GM15510 (cell line): ENCODE data around the gene PLEKHH3.

Experiments used
- POLR2A ChIP-seq: IDR thresholded peaks from 3 replicates; pipeline ENCODE4 v1.6.1; 2011; ENCODE audit warnings: borderline replicate concordance; ENCODE audit not compliant: insufficient read length; ENCODE audit errors: extremely low read depth

Gene PLEKHH3

GRCh38 chr17:42677921-42678781 is 1.4 kb upstream of the PLEKHH3 start:
- peak; percentile 63 for TF ChIP-seq POLR2A

- TF ChIP-seq POLR2A = no peak
These were observed 441 bp upstream of the PLEKHH3 start for GRCh38 chr17:42677012-42677857.

GRCh38 chr17:42675965-42676423 is 800 bp downstream of the PLEKHH3 start:
- TF ChIP-seq POLR2A = no peak

- no peak for TF ChIP-seq POLR2A
These were observed 1.3 kb downstream of the PLEKHH3 start for GRCh38 chr17:42675348-42675964.

GRCh38 chr17:42674755-42675347 is 1.9 kb downstream of the PLEKHH3 start:
- TF ChIP-seq POLR2A = no peak

GRCh38 chr17:42673885-42674754 is 2.7 kb downstream of the PLEKHH3 start:
- TF ChIP-seq POLR2A = no peak

GRCh38 chr17:42673266-42673884 is 3.4 kb downstream of the PLEKHH3 start:
- no peak for TF ChIP-seq POLR2A

GRCh38 chr17:42672038-42672437 is 4.8 kb downstream of the PLEKHH3 start:
- no peak for TF ChIP-seq POLR2A

- TF ChIP-seq POLR2A = no peak
These were observed 5.8 kb downstream of the PLEKHH3 start for GRCh38 chr17:42670789-42671657.

GRCh38 chr17:42669977-42670788 is 6.6 kb downstream of the PLEKHH3 start:
- no peak for TF ChIP-seq POLR2A

- no peak for TF ChIP-seq POLR2A
These were observed 7.2 kb downstream of the PLEKHH3 start for GRCh38 chr17:42669705-42669976.

- TF ChIP-seq POLR2A = no peak
These were observed 9.5 kb downstream of the PLEKHH3 start for GRCh38 chr17:42667088-42667951.
